Measurements from ENCODE around the gene NFATC2IP.

NFATC2IP gene

DNA sequence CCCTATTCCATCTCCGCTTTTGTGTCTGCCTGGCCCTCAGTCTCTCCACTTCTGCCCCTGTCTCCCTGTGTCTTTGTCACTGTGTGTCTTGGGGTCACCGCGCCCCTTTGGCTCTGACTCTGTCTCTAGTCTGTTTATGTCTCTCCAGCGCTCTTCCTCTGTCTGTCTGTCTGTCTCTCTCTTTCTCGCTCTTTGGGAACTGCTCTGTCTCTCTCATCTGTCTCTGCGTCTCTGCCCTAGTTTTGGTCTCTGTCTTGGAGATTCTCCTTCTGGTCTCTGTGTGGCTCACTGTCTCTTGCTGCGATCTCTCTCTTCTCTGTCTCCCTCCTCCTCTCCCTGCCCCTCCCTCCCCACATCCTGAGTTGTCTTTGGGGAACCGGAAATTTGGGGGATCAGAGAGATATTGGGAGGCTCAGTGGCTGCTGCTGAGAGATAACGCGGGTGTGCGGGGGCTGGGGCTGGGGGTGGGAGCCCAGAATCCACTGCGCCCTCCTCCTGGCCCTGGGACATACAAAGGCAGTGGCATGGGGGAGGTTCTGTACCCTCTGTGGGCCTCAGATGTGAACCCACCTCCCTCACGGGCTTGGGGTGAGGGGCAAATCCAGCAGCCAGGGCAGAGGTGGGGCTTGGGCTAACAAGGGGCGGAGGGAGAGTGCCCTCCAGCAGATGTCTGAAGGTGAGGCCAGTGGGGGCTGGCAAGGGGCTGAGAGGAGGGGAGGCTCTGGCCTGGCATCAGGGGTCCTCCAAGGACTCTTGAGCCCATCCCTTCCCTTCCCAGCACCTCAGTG is 58.5 kb downstream of the NFATC2IP start:
- no peak overlapping the region for H3K4me3 ChIP-seq (ENCODE audit: low read depth, low read length)
- TF ChIP-seq CTCF (IDR thresholded peaks at IDR 0.05; ENCODE audit: borderline replicate concordance, insufficient read depth, low read depth, low read length), result no peak

DNA sequence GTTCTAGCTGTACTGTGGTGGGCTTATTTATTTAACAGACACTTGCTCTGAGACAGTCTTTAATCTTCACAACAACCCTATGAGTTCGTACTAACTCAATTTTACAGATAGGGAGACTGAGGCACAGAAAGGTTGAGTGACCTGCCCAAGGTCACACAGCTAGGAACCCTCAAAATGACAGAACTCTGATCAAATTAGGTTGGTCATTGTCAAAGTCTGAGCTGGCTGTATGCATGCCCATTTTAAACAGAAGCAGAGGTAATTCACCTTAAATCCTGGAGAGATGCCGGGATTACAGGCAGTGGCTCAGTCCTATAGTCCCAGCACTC is 59.1 kb downstream of the NFATC2IP start:
- H3K4me3 ChIP-seq (ENCODE audit: low read depth, low read length), result no peak overlapping the region
- no peak for TF ChIP-seq CTCF (IDR thresholded peaks at IDR 0.05; ENCODE audit: borderline replicate concordance, insufficient read depth, low read depth, low read length)

DNA sequence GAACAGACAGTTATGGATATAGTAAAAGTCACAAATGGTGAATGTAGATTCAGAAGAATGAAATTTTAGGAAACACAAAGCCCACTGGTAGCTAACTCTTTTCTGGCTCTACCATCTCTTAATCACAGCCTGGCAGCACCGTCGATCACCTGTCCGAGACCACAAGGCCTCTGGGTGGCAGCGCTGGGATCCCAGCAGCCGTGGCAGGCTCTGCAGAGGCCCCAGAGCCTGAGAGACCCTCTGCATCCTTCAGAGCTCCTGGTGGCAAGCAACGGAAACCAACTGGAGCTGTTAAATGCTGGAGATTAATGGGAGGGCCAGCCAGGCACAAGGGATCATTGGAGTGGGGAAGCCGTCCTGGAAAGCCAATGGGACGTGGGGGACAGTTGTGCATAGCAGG is 60.4 kb downstream of the NFATC2IP start:
- no peak overlapping the region for H3K4me3 ChIP-seq (ENCODE audit: low read depth, low read length)
- no peak for TF ChIP-seq CTCF (IDR thresholded peaks at IDR 0.05; ENCODE audit: borderline replicate concordance, insufficient read depth, low read depth, low read length)

DNA sequence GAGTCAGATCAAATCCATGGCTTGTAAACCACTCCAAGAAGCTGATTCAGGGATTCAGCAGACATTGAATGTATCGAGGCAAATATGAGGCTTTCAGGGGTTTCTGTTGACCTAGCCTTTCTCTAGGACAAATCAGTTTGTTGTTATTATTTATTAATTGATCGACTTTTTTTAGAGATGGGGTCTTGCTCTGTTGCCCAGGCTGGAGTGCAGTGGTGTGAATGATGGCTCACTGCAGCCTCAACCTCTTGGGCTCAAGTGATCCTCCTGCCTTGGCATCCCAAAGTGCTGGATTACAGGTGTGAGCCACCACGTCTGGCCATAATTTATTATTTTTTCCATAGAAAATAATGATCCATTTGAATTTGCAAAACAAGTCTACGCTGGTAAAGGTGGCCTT is 61.1 kb downstream of the NFATC2IP start:
- no peak overlapping the region for H3K4me3 ChIP-seq (ENCODE audit: low read depth, low read length)
- TF ChIP-seq CTCF (IDR thresholded peaks at IDR 0.05; ENCODE audit: borderline replicate concordance, insufficient read depth, low read depth, low read length), result no peak

- TF ChIP-seq CTCF (IDR thresholded peaks at IDR 0.05; ENCODE audit: borderline replicate concordance, insufficient read depth, low read depth, low read length), result no peak
- H3K4me3 ChIP-seq (ENCODE audit: low read depth, low read length), result no peak overlapping the region
These were observed 62.3 kb downstream of the NFATC2IP start for GRCh38 chr16:29012913-29013553.

GRCh38 chr16:29014561-29015069 is 63.9 kb downstream of the NFATC2IP start:
- H3K4me3 ChIP-seq (ENCODE audit: low read depth, low read length), result no peak overlapping the region
- TF ChIP-seq CTCF (IDR thresholded peaks at IDR 0.05; ENCODE audit: borderline replicate concordance, insufficient read depth, low read depth, low read length), result no peak
